Measurements from ENCODE around the gene SPP1. TPM values are rescaled to one million over a fixed set of nuclear protein-coding genes. Genes with fewer than 3 reads are reported as not detected.
A peak's percentile ranks its signal among the peaks of the same experiment; 100 is the strongest.
"Not testable (repeated sequence)": the region's sequence is repeated elsewhere in the genome, so short reads cannot be mapped to it uniquely, and the experiment has no call there.

Gene SPP1
- total RNA-seq, 2 experiments from 2014 or later, result not detected

DNA sequence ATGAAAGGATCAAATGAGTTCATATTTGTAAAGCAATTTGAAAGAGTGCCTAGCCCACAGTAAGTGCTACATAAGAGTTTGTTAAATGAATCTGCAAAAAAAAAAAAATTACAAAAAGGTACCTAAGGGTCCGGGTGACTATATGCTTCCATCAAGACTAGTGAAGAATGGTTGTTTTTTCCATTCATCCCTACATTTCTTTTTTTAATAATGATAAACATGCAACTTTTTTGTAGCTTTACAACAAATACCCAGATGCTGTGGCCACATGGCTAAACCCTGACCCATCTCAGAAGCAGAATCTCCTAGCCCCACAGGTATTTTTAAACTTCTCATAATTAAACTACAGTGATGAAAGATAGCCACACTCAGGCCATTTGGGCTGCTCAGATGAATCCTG is 4.3 kb downstream of the SPP1 start:
- H3K9me3 Mint-ChIP-seq, result no peaks in the 10 kb centered on the region
- intact Hi-C loops (cut with micrococcal nuclease), result no loop called here
- DNase-seq, result no peak
- H3K36me3 Mint-ChIP-seq (ENCODE audit: low read depth), result no peaks in the 10 kb centered on the region
- CTCF ChIA-PET, result interaction anchor here (1.8 kb wide), 1 partner anchor 127 kb away, joined by 11 read pairs; no protein-coding TSS in a partner anchor
- H3K27ac Mint-ChIP-seq, result no peak overlapping the region
- peaks cover 5% of the 10 kb centered on the region for H3K4me1 Mint-ChIP-seq (ENCODE audit: low read depth)
- H3K27me3 Mint-ChIP-seq (ENCODE audit: low read depth), result peaks cover 21% of the 10 kb centered on the region
- H3K4me3 Mint-ChIP-seq, result no peak overlapping the region

DNA sequence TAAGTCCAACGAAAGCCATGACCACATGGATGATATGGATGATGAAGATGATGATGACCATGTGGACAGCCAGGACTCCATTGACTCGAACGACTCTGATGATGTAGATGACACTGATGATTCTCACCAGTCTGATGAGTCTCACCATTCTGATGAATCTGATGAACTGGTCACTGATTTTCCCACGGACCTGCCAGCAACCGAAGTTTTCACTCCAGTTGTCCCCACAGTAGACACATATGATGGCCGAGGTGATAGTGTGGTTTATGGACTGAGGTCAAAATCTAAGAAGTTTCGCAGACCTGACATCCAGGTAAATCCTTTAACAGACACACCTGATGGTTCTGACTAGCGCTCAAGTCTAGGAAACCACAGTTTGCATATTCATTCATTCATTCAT is 6.0 kb downstream of the SPP1 start:
- CTCF ChIA-PET, result no interaction called here
- no peak for DNase-seq
- Mint-ChIP-seq H3K27ac (no peak overlapping the region), H3K4me3 (no peak overlapping the region), H3K36me3 (ENCODE audit: low read depth) (no peaks in the 10 kb centered on the region), H3K9me3 (no peaks in the 10 kb centered on the region), H3K4me1 (ENCODE audit: low read depth) (no peaks in the 10 kb centered on the region), H3K27me3 (ENCODE audit: low read depth) (peaks cover 21% of the 10 kb centered on the region)
- intact Hi-C loops (cut with micrococcal nuclease), result no loop called here

- Mint-ChIP-seq H3K27ac (no peak overlapping the region), H3K9me3 (no peaks in the 10 kb centered on the region), H3K27me3 (ENCODE audit: low read depth) (peaks cover 18% of the 10 kb centered on the region), H3K4me3 (no peak overlapping the region), H3K36me3 (ENCODE audit: low read depth) (no peaks in the 10 kb centered on the region), H3K4me1 (ENCODE audit: low read depth) (no peaks in the 10 kb centered on the region)
- intact Hi-C loops (cut with micrococcal nuclease), result no loop called here
- DNase-seq, result no peak
- CTCF ChIA-PET, result interaction anchor here (2.3 kb wide), 1 partner anchor 8 kb away, joined by 9 read pairs; no protein-coding TSS in a partner anchor
These were observed 6.5 kb downstream of the SPP1 start for GRCh38 chr4:87982036-87982435.

- Mint-ChIP-seq H3K4me3 (no peak overlapping the region), H3K27ac (no peak overlapping the region), H3K9me3 (no peaks in the 10 kb centered on the region), H3K4me1 (ENCODE audit: low read depth) (no peaks in the 10 kb centered on the region), H3K36me3 (ENCODE audit: low read depth) (no peaks in the 10 kb centered on the region), H3K27me3 (ENCODE audit: low read depth) (peaks cover 18% of the 10 kb centered on the region)
- intact Hi-C loops (cut with micrococcal nuclease), result no loop called here
- CTCF ChIA-PET, result interaction anchor here (2.3 kb wide), 1 partner anchor 9 kb away, joined by 9 read pairs; no protein-coding TSS in a partner anchor
- no peak for DNase-seq
These were observed 7.0 kb downstream of the SPP1 start for GRCh38 chr4:87982446-87983010.

- CTCF ChIA-PET, result interaction anchor here (2.3 kb wide), 1 partner anchor 10 kb away, joined by 9 read pairs; no protein-coding TSS in a partner anchor
- H3K9me3 Mint-ChIP-seq, result no peaks in the 10 kb centered on the region
These were observed 8.5 kb downstream of the SPP1 start for GRCh38 chr4:87983996-87984395.

GRCh38 chr4:87985097-87985886 is 9.8 kb downstream of the SPP1 start:
- intact Hi-C loops (cut with micrococcal nuclease), result loop anchor here (1.0 kb wide), 1 partner anchor 132 kb away; no protein-coding TSS in a partner anchor
- no peaks in the 10 kb centered on the region for H3K9me3 Mint-ChIP-seq
- CTCF ChIA-PET, result interaction anchor here (0.7 to 2.2 kb wide), 4 partner anchors 12 to 137 kb away, joined by 3 to 10 read pairs (median 4); no protein-coding TSS in a partner anchor
- H3K27me3 Mint-ChIP-seq (ENCODE audit: low read depth), result peaks cover 9% of the 10 kb centered on the region
- H3K4me1 Mint-ChIP-seq (ENCODE audit: low read depth), result no peaks in the 10 kb centered on the region
- H3K4me3 Mint-ChIP-seq, result no peak overlapping the region
- DNase-seq, result peak; percentile 63
- H3K36me3 Mint-ChIP-seq (ENCODE audit: low read depth), result no peaks in the 10 kb centered on the region
- H3K27ac Mint-ChIP-seq, result no peak overlapping the region

More at GRCh38 chr4:87983996-87984395, 8.5 kb downstream of the SPP1 start:
- Mint-ChIP-seq H3K36me3 (ENCODE audit: low read depth) (no peaks in the 10 kb centered on the region), H3K27ac (no peak overlapping the region), H3K27me3 (ENCODE audit: low read depth) (peaks cover 16% of the 10 kb centered on the region), H3K4me1 (ENCODE audit: low read depth) (no peaks in the 10 kb centered on the region), H3K4me3 (no peak overlapping the region)
- intact Hi-C loops (cut with micrococcal nuclease), result no loop called here
- no peak for DNase-seq

GRCh38 chr4:87985887-87986200 is 10.3 kb downstream of the SPP1 start:
- no peaks in the 10 kb centered on the region for H3K36me3 Mint-ChIP-seq (ENCODE audit: low read depth)
- H3K4me3 Mint-ChIP-seq, result no peak overlapping the region
- no peak overlapping the region for H3K27ac Mint-ChIP-seq
- no peak for DNase-seq
- CTCF ChIA-PET, result interaction anchor here (0.6 to 2.2 kb wide), 6 partner anchors 13 to 445 kb away, joined by 3 to 10 read pairs (median 3); no protein-coding TSS in a partner anchor
- intact Hi-C loops (cut with micrococcal nuclease), result loop anchor here (1.0 kb wide), 1 partner anchor 133 kb away; no protein-coding TSS in a partner anchor
- peaks cover 9% of the 10 kb centered on the region for H3K27me3 Mint-ChIP-seq (ENCODE audit: low read depth)
- H3K9me3 Mint-ChIP-seq, result no peaks in the 10 kb centered on the region
- no peaks in the 10 kb centered on the region for H3K4me1 Mint-ChIP-seq (ENCODE audit: low read depth)

DNA sequence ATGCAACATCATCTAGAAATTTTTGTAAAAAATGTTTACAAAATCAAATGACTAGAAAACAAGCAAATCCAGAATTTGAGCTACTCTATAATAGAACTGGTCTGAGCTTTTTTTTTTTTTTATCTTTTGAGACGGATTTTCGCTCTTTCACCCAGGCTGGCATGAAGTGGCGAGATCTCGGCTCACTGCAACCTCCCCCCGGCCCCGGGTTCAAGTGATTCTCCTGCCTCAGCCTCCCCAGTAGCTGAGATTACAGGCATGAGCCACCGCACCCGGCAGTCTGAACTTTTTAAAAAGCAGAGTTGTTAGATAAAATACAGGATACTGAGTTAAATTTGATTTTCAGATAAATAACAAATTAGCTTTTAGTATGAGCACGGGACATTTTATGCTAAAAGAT is 11.0 kb downstream of the SPP1 start:
- Mint-ChIP-seq H3K4me1 (ENCODE audit: low read depth) (no peaks in the 10 kb centered on the region), H3K36me3 (ENCODE audit: low read depth) (no peaks in the 10 kb centered on the region), H3K27ac (no peak overlapping the region), H3K27me3 (ENCODE audit: low read depth) (peaks cover 9% of the 10 kb centered on the region), H3K4me3 (no peak overlapping the region), H3K9me3 (no peaks in the 10 kb centered on the region)
- CTCF ChIA-PET, result interaction anchor here (0.6 to 2.2 kb wide), 4 partner anchors 13 to 445 kb away, joined by 3 to 10 read pairs (median 3); no protein-coding TSS in a partner anchor
- DNase-seq, result no peak
- intact Hi-C loops (cut with micrococcal nuclease), result no loop called here

- Mint-ChIP-seq H3K36me3 (ENCODE audit: low read depth) (no peaks in the 10 kb centered on the region), H3K4me3 (no peak overlapping the region), H3K9me3 (no peaks in the 10 kb centered on the region), H3K27ac (no peak overlapping the region), H3K27me3 (ENCODE audit: low read depth) (peaks cover 7% of the 10 kb centered on the region), H3K4me1 (ENCODE audit: low read depth) (no peaks in the 10 kb centered on the region)
- DNase-seq, result no peak
- CTCF ChIA-PET, result interaction anchor here (0.6 kb wide), 2 partner anchors 16 to 989 kb away, joined by 3 read pairs; no protein-coding TSS in a partner anchor
- intact Hi-C loops (cut with micrococcal nuclease), result no loop called here
These were observed 14.3 kb downstream of the SPP1 start for GRCh38 chr4:87989765-87990164.

DNA sequence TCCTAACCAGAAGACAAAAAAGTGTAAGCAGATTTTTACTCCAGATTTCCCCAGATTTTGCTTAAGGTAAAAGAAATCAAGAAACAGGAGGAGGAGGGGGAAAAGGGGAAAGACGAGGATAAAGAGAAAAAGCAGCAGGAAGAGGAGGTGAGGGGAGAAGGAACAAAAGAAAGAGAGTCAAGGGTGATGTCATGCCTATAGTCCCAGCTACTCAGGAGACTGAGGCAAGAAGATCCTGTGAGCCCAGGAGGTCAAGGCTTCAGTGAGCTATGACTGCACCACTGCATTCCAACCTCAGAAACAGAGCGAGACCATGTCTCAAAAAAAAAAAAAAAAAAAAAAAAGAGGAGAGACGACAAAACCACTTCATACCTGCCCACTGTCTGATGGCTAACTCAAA is 19.9 kb downstream of the SPP1 start:
- Mint-ChIP-seq H3K9me3 (no peaks in the 10 kb centered on the region), H3K4me1 (ENCODE audit: low read depth) (no peaks in the 10 kb centered on the region), H3K36me3 (ENCODE audit: low read depth) (no peaks in the 10 kb centered on the region), H3K27ac (no peak overlapping the region), H3K27me3 (ENCODE audit: low read depth) (peaks cover 8% of the 10 kb centered on the region), H3K4me3 (no peak overlapping the region)
- DNase-seq, result no peak
- CTCF ChIA-PET, result no interaction called here
- intact Hi-C loops (cut with micrococcal nuclease), result no loop called here

DNA sequence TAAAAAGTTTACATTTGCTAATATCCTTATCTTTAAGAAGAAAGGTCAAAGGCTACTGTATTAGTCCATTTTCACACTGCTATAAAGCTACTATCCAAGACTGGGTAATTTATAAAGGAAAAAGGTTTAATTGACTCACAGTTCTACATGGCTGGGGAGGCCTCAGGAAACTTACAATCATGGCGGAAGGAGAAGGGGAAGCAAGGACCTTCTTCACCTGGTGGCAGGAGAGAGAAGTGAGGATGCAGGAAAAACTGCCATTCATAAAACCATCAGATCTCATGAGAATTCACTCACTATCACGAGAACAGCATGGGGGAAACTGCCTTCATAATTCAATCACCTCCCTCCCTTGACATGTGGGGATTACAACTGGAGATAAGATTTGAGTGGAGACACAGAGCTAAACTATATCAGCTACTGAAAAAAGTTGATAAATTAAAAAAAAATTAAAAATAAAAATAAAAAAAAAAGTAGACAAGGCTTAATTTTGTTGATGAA is 23.7 kb downstream of the SPP1 start:
- H3K9me3 Mint-ChIP-seq; H3K4me3 Mint-ChIP-seq; CTCF ChIA-PET; H3K4me1 Mint-ChIP-seq (ENCODE audit: low read depth); intact Hi-C loops (cut with micrococcal nuclease); H3K27ac Mint-ChIP-seq; DNase-seq; H3K36me3 Mint-ChIP-seq (ENCODE audit: low read depth): not testable (repeated sequence)
- peaks cover 11% of the 10 kb centered on the region for H3K27me3 Mint-ChIP-seq (ENCODE audit: low read depth)

- H3K27ac Mint-ChIP-seq, result no peak overlapping the region
- intact Hi-C loops (cut with micrococcal nuclease), result no loop called here
- H3K4me1 Mint-ChIP-seq (ENCODE audit: low read depth), result no peaks in the 10 kb centered on the region
These were observed 26.4 kb downstream of the SPP1 start for GRCh38 chr4:88001871-88002270.

More at GRCh38 chr4:88001871-88002270, 26.4 kb downstream of the SPP1 start:
- Mint-ChIP-seq H3K4me3 (no peak overlapping the region), H3K27me3 (ENCODE audit: low read depth) (peaks cover 13% of the 10 kb centered on the region), H3K36me3 (ENCODE audit: low read depth) (no peaks in the 10 kb centered on the region), H3K9me3 (no peaks in the 10 kb centered on the region)
- CTCF ChIA-PET, result interaction anchor here (0.7 kb wide), 1 partner anchor 31 kb away, joined by 3 read pairs; no protein-coding TSS in a partner anchor
- no peak for DNase-seq
